Measurements from ENCODE around the gene TSPAN15.

The TSPAN15 gene

DNA sequence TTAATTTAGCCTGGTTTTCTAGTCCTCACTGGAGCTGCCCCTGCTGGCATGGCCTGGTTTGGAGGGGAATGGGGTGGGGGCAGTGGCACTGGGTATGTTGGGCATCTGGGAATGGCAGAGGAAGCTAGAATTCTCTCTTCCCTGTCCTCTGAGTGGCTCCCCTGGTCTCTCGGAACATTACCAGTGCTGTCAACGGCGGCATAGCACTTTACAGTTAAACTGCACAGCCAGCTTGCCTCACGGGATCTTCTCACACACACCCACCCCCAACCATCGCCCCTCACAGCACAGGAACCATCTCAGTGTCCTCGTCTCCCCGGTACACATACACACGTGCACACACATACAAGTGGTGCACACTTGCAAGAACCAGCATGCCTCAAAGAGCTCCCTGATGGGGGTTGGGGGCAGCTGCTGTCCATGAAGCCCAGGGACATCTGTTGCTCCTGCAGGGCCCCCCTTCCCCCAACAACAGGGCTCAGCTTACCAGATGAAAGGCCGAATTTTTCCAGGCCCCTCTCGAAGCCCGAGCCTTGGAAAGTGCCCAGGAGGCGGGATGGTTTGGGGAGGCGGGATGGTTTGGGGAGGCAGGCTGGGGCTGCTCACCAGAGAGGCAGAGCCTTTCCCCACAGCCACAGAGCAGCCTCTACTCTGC is 41.0 kb downstream of the TSPAN15 start:
- H3K27ac Mint-ChIP-seq (ENCODE audit: low read depth), result no peak overlapping the region
- no peaks in the 10 kb centered on the region for H3K27me3 Mint-ChIP-seq
- H3K9me3 Mint-ChIP-seq, result peaks cover 6% of the 10 kb centered on the region

DNA sequence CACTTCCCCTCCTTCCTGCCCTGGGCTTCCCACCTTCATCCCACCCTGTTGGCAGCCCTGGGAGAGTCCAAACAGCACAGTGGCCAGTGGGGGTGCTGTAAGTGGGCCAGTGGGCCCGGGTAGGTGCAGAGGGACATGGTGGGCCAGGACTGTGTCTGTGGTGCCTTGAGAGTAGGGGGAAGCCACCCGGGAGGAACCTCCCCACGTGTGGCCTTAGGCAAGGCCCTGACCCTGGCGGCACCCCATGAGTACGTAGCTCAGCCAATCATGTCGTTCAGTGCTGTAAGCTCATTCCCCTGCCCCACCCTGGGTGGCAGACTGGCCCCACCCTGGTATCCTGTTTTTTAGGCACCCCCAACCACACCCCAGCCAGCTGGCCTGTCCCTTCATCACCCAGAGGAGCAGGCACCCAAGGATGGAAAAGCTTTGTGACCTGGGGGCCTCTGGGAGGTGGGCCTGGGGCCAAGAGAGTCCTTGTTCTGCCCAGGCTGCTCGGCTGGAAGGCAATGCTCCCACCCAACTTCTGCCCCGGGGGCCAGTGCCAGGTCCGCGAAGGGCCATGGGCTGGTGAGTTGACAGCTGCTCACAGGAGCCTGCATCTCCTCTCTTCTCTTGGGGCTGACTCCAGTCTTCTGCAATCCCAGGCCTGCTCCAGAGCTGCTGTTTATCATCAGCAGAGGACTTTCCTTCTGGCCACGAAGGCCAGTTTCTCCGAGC is 41.6 kb downstream of the TSPAN15 start:
- Mint-ChIP-seq H3K27me3 (no peaks in the 10 kb centered on the region), H3K4me3 (no peak overlapping the region), H3K27ac (ENCODE audit: low read depth) (no peak overlapping the region), H3K9me3 (peaks cover 6% of the 10 kb centered on the region), H3K36me3 (ENCODE audit: insufficient read depth) (no peaks in the 10 kb centered on the region), H3K4me1 (no peaks in the 10 kb centered on the region)
- no peak for ATAC-seq (replicated peaks; ENCODE audit: extremely low read depth, poor library complexity, severe bottlenecking)
- DNase-seq (ENCODE audit: low spot score in 2 of 2), result no peak

More for the DNA sequence above, 41.0 kb downstream of the TSPAN15 start:
- ATAC-seq (replicated peaks; ENCODE audit: extremely low read depth, poor library complexity, severe bottlenecking) (no peak), DNase-seq (ENCODE audit: low spot score in 2 of 2) (no peak)
- no peak overlapping the region for H3K4me3 Mint-ChIP-seq
- H3K4me1 Mint-ChIP-seq, result no peaks in the 10 kb centered on the region
- no peaks in the 10 kb centered on the region for H3K36me3 Mint-ChIP-seq (ENCODE audit: insufficient read depth)

DNA sequence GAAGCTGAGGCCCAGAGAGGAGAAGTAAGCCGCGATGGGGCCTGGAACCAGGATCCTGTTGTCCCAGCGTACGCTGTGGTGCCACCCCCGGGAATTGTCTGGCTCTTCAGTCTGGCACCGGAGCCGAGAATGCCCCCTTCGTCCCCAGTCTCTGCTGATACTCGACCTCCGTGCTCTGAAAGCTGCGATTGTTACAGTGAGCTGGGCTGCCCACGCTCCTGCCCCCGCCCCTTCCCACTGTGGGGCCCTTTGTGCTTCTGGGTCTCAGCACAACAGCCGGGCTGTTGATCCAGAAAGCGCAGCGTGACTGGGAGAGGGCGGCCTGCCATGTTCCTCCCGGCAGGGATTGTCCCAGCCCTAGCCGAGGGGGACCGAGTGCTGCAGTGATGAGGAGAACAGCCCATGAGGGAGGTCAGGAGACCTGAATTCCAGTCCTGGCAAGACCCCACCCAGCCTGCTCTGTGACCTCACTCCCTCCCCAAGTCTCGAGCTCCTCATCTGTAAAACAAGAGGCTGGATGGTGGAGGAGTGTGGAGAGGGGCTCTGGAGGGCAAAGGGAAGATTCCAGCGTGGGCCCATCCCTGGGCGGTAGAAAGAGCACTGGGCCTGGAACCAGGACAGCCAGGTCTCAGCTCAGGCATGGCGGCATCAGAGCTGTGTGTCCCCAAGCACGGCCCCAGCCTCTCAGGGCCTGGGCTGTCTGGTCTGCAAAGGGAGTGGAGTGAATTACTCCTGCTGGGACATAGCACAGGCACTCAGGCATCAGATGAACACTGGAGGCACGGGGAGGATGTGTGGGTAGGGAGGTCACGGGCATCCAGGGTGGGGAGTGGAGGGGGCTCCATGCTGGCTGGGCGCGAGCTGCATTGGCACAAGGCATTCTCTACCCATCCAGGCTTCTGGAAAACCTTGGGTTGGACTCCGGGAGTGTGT is 43.6 kb downstream of the TSPAN15 start:
- Mint-ChIP-seq H3K4me3 (no peak overlapping the region), H3K9me3 (no peaks in the 10 kb centered on the region), H3K36me3 (ENCODE audit: insufficient read depth) (no peaks in the 10 kb centered on the region), H3K27ac (ENCODE audit: low read depth) (no peak overlapping the region), H3K27me3 (no peaks in the 10 kb centered on the region), H3K4me1 (no peaks in the 10 kb centered on the region)
- no peak for ATAC-seq (replicated peaks; ENCODE audit: extremely low read depth, poor library complexity, severe bottlenecking)
- DNase-seq (ENCODE audit: low spot score in 2 of 2), result no peak

DNA sequence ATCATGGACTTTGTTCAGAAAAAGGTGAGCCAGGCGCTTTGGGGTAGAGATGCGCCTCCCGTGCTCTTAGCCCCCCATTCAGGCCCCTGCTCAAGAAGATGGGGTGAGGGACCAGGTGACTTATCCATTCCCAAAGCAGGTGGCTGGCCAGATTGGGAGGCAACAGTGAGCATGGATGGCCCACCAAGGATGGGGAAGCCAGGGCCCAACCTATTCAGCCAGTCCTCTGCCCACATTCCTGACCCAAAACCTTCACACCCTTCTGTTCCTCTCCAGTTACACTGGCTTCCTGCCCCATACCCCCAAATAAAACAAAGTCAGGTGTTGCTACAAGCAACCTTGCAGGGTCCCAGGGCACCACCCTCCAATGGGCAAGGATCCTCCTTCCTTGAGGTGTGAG is 44.4 kb downstream of the TSPAN15 start:
- no peaks in the 10 kb centered on the region for H3K4me1 Mint-ChIP-seq
- no peaks in the 10 kb centered on the region for H3K27me3 Mint-ChIP-seq
- H3K4me3 Mint-ChIP-seq, result no peak overlapping the region
- H3K36me3 Mint-ChIP-seq (ENCODE audit: insufficient read depth), result no peaks in the 10 kb centered on the region
- DNase-seq (ENCODE audit: low spot score in 2 of 2) (no peak), ATAC-seq (replicated peaks; ENCODE audit: extremely low read depth, poor library complexity, severe bottlenecking) (no peak)
- no peak overlapping the region for H3K27ac Mint-ChIP-seq (ENCODE audit: low read depth)
- no peaks in the 10 kb centered on the region for H3K9me3 Mint-ChIP-seq

DNA sequence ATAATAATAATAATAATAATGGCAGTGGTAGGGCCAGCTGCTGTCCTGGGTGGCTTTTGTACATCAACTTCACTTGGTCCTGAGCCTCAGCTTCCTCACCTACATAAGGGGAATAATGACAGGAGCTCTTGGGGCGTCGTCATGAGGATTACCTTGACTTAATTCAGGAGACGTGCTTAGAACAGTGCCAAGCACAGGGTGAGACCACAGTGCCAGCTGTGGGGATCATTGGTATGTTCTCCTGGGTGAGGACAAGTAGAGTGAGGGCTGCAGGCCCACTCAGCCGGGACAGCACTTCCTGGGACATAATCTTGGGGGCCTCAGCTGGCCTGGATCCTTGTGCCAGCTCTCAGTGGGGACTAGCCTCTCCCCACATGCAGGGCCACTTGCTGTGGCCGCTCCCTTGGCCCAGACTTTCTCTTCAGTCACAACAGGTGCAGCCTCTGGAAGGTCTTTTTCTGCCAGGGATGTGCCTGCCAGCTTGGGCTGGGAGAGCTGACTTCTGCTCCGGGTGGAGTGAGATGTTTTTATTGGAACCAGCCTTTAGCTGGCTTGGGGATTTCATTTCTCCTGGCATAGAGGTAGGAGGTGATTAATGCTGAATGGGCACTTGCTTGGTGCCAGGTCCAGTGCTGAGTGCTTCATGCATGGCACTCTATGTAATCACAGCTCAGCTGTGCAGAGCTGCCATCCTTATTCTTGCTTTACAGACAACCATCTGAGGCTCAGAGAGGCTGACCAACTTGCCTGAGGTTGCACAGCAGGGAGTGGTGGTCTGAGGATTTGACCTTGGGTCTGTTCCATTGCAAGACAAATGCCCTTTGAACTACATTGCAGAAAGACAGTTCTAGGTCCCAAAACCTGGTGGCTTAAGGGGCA is 45.3 kb downstream of the TSPAN15 start:
- Mint-ChIP-seq H3K4me1 (no peaks in the 10 kb centered on the region), H3K36me3 (ENCODE audit: insufficient read depth) (no peaks in the 10 kb centered on the region), H3K4me3 (no peak overlapping the region), H3K27me3 (no peaks in the 10 kb centered on the region), H3K27ac (ENCODE audit: low read depth) (no peak overlapping the region), H3K9me3 (no peaks in the 10 kb centered on the region)
- ATAC-seq (replicated peaks; ENCODE audit: extremely low read depth, poor library complexity, severe bottlenecking) (no peak), DNase-seq (ENCODE audit: low spot score in 2 of 2) (no peak)

DNA sequence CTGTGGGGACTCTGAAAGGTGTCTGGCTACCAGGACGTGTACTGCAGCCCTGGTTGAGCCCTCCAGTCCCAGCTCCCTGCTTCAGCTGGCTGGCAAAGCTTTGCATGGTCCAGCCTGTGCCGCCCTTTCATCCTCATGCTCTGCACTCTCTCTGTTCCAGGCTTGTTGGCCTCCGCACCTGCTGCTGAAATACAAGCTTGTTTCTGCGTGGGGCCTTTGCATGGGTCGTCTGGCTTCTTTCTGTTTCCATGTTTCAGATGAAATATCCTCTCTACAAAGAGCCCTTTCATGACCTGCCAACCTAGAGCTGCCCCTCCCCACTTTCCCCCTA is 45.9 kb downstream of the TSPAN15 start:
- H3K9me3 Mint-ChIP-seq, result no peaks in the 10 kb centered on the region
- no peak overlapping the region for H3K27ac Mint-ChIP-seq (ENCODE audit: low read depth)
- DNase-seq (ENCODE audit: low spot score in 2 of 2), result no peak
- no peak for ATAC-seq (replicated peaks; ENCODE audit: extremely low read depth, poor library complexity, severe bottlenecking)
- no peak overlapping the region for H3K4me3 Mint-ChIP-seq
- no peaks in the 10 kb centered on the region for H3K36me3 Mint-ChIP-seq (ENCODE audit: insufficient read depth)
- H3K27me3 Mint-ChIP-seq, result no peaks in the 10 kb centered on the region
- no peaks in the 10 kb centered on the region for H3K4me1 Mint-ChIP-seq

DNA sequence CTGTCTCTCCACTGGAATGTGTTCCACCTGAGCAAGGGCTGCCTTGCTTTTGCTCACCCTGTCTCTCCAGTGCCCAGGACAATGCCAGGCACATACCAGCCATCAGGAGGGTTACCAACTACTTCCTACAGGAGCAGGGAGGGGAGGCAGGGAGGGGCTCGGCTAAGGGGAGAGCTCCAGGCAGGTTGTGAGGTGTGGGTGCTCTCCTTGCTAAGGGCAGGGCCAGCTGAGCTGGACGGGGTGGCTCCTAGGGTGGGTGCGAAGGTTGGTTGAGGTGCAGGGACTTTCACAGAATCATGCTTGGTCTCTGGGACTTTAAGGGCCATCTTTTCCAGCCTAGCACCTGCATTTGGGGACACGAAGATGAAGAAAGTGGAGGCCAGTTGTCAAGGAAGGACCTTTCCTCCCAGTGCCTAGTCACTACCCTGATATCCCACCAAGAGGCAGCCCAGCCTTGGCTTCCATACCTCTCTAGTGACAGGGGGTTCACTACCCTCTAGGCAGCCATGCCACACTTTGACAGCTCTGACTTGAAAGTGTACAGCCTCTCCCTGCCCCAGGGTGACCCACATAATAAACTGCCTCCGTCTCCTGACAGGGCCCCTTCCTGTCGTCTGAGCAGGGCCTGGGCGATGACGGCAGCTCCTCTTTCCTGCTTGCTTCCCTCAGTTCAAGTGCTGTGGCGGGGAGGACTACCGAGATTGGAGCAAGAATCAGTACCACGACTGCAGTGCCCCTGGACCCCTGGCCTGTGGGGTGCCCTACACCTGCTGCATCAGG is 46.5 kb downstream of the TSPAN15 start:
- Mint-ChIP-seq H3K27ac (ENCODE audit: low read depth) (no peak overlapping the region), H3K9me3 (no peaks in the 10 kb centered on the region), H3K4me1 (no peaks in the 10 kb centered on the region), H3K36me3 (ENCODE audit: insufficient read depth) (no peaks in the 10 kb centered on the region), H3K27me3 (no peaks in the 10 kb centered on the region), H3K4me3 (no peak overlapping the region)
- no peak for ATAC-seq (replicated peaks; ENCODE audit: extremely low read depth, poor library complexity, severe bottlenecking)
- DNase-seq (ENCODE audit: low spot score in 2 of 2), result no peak

DNA sequence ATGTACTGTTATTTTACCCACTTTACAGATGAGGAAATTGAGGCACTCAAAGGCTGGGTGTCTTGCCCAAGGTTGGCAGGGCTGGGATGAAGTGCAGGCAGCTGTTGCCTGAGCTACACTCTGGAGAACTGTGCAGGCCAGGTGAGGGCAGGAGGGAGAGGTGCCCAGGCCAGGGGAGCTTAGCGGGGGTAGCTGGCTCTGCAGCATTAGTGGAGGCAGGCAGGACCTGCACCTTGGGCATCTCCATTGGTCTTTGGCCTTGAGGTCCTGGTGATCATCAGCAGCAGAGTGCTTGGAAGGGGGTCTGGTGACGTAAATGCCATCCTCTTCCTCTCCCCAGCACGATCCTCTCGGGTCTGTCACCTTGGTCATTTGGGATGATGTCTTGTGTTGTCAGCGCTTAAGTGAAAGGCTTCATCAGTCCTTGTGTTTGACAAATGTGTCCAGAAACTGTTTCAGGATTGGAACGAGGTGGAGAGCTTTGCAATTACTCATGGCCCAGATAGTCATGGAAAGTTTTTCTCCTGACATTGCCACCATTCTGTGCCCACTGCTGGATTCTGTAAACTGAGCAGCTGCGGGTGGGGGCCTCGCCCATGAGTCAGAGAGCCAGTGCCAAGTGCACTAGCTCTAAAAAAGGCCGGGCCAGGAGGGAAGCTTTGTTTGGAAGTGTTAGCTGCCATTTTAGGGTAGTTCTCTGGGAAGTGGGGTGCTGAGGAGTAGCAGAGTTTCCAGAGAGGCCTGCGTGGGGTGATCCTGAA is 47.6 kb downstream of the TSPAN15 start:
- no peaks in the 10 kb centered on the region for H3K36me3 Mint-ChIP-seq (ENCODE audit: insufficient read depth)
- H3K27ac Mint-ChIP-seq (ENCODE audit: low read depth), result no peak overlapping the region
- no peak overlapping the region for H3K4me3 Mint-ChIP-seq
- no peaks in the 10 kb centered on the region for H3K4me1 Mint-ChIP-seq
- no peaks in the 10 kb centered on the region for H3K27me3 Mint-ChIP-seq
- ATAC-seq (replicated peaks; ENCODE audit: extremely low read depth, poor library complexity, severe bottlenecking) (no peak), DNase-seq (ENCODE audit: low spot score in 2 of 2) (no peak)
- no peaks in the 10 kb centered on the region for H3K9me3 Mint-ChIP-seq

DNA sequence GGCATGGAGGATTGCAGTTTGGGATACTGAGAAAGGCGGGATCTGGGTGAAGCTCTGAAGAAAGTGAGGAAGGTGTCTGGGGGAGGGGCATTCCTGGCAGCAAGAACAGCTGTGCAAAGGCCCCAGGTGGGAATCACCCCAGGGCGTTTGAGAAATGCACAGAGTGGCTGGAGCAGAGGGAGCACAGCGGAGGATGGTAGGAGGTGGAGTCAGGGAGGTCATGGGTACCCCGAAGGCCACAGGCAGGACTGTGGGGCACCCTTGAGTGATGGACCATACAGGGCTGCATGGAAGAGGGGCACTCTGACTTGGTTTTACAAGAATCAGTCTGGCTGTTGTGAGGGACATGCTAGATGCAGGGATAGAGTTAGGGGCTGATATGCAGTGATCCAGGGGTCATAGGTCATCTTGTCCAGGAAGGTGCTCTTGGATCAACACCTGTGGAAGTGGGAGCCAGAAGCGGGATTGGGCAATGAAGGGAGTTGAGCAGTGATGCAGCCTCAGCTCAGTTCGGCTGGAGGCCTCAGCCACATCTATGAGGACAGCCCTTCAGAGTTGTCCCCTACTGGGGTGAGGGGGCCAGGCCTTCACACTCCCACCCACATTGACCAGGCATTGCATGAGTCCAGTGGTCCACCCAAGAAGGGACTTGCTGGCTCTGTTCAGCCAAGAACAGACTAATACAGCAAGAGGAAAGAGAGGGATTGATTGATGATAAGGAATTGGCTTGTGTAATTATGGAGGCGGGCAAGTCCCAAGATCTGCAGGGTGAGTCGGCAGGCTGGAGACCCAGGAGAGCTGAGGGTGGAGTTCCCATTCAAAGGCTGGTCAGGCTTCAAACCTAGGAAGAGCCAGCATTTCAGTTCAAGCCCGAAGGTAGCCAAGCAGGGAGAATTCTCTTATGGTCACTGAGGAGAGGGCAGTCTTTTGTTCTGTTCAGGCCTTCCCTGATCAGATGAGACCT is 48.7 kb downstream of the TSPAN15 start:
- DNase-seq (ENCODE audit: low spot score in 2 of 2), result no peak
- H3K27me3 Mint-ChIP-seq, result no peaks in the 10 kb centered on the region
- H3K36me3 Mint-ChIP-seq (ENCODE audit: insufficient read depth), result no peaks in the 10 kb centered on the region
- no peak overlapping the region for H3K27ac Mint-ChIP-seq (ENCODE audit: low read depth)
- H3K4me3 Mint-ChIP-seq, result no peak overlapping the region
- H3K4me1 Mint-ChIP-seq, result no peaks in the 10 kb centered on the region
- ATAC-seq (replicated peaks; ENCODE audit: extremely low read depth, poor library complexity, severe bottlenecking), result no peak
- H3K9me3 Mint-ChIP-seq, result no peaks in the 10 kb centered on the region

DNA sequence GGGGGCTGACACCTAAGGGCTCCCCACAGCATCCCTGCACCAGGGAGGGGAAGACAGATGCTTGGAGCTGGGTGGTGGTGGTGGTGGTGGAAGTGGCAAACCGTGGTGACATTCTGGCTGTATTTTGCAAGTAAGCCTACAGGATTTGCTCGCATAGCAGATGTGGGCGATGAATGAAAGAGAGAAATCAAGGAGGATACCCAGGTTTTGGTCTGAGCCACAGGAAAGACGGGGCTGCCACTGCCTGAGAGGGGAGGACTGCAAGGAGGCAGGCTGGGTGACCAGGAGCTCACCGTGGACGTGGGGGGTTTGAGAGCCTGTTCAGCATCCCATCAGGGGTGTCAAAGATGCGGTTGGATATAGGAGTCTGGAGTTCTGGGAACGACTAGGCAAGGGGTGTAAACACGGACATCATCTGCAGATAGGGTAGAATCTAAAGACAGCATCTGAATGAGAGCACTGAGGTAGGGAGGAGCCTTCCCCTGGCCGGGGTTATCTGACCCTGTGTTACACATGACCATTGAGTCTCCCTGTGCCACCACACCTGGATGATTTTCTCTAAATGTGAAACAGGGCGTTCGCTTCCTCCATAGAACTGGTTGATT is 49.7 kb downstream of the TSPAN15 start:
- no peak for ATAC-seq (replicated peaks; ENCODE audit: extremely low read depth, poor library complexity, severe bottlenecking)
- H3K27me3 Mint-ChIP-seq, result no peaks in the 10 kb centered on the region
- no peaks in the 10 kb centered on the region for H3K9me3 Mint-ChIP-seq
- H3K4me3 Mint-ChIP-seq, result no peak overlapping the region
- H3K36me3 Mint-ChIP-seq (ENCODE audit: insufficient read depth), result no peaks in the 10 kb centered on the region
- no peak overlapping the region for H3K27ac Mint-ChIP-seq (ENCODE audit: low read depth)
- no peak for DNase-seq (ENCODE audit: low spot score in 2 of 2)
- H3K4me1 Mint-ChIP-seq, result no peaks in the 10 kb centered on the region

All from central memory CD8-positive, alpha-beta T cell (primary cell).